GM12801 (cell line): ENCODE measurements around the gene GRM5.

Source experiments
- TF ChIP-seq, protein P1 (sequence below): IDR thresholded peaks from one replicate; pipeline ENCODE4 v1.5.1; 2011; ENCODE audit warnings: control low read depth; ENCODE audit not compliant: insufficient read length; ENCODE audit errors: extremely low read depth

GRM5 gene

GRCh38 chr11:88484873-88485621, 580.7 kb downstream of the GRM5 start:
- TF ChIP-seq, protein P1, sequence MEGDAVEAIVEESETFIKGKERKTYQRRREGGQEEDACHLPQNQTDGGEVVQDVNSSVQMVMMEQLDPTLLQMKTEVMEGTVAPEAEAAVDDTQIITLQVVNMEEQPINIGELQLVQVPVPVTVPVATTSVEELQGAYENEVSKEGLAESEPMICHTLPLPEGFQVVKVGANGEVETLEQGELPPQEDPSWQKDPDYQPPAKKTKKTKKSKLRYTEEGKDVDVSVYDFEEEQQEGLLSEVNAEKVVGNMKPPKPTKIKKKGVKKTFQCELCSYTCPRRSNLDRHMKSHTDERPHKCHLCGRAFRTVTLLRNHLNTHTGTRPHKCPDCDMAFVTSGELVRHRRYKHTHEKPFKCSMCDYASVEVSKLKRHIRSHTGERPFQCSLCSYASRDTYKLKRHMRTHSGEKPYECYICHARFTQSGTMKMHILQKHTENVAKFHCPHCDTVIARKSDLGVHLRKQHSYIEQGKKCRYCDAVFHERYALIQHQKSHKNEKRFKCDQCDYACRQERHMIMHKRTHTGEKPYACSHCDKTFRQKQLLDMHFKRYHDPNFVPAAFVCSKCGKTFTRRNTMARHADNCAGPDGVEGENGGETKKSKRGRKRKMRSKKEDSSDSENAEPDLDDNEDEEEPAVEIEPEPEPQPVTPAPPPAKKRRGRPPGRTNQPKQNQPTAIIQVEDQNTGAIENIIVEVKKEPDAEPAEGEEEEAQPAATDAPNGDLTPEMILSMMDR = peak; percentile 58

GRCh38 chr11:88482871-88483301, 582.9 kb downstream of the GRM5 start:
- TF ChIP-seq, protein P1 = no peak

GRCh38 chr11:88480223-88480622, 585.6 kb downstream of the GRM5 start:
- TF ChIP-seq, protein P1 = no peak

DNA sequence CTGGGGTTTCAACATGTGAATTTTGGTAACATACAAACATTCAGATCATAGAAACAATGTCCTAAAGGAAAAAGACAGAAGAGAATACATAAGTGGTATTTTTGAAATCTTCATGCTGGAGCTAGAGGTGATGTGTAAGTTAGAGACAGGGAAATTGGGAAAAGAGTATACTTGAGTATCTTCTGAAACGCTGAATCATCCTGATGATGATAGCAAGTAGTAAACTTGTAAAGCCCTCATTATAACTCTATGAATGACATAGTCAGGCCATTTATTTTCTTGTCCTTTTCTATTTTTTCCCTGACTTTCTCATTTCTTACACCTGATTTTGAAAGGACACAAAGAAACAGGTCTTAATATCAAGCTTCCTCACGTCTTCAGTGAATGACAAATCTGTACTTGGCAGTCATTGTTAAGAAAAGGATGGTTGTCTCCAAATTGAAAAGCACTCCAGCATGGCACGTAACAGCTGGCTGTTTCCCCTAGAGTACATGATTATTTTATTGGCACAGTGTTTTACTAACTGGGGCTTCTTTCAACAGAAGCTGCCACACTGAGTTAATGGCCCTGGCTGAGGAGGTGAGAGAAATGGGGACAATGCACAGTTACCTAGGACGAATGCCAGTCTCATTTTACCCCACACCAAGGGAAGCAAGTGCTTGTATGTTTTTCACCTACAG, 587.5 kb downstream of the GRM5 start:
- TF ChIP-seq, protein P1 = no peak

- TF ChIP-seq, protein P1 = no peak
Measured at GRCh38 chr11:88475991-88476418, 589.8 kb downstream of the GRM5 start.

DNA sequence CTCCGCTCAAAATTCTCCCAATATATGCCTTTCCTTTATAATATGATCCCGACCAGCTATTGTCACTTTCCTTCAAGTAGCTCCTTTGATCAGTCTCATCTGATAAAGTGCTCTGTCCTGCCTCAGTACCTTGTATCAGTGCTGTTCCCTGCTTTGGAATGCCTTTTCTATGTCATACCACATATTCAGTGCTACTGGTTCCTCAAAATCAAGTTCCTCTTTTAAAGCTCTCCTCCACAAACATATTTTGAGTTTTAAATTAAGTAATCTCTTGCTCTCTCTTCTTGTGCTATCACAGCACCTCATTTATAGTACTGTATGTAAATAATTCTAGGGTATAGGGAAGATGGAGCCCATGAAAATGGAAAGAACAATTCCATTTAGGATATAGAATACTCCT, 591.1 kb downstream of the GRM5 start:
- TF ChIP-seq, protein P1 = no peak

GRCh38 chr11:88469561-88470225, 596.1 kb downstream of the GRM5 start:
- TF ChIP-seq, protein P1 = no peak
